DMS79 treated with DMSO at 0.1 percent for 48 hours (cell line): Measurements from ENCODE around the gene CAPN15.
"Not testable (repeated sequence)": the region's sequence is repeated elsewhere in the genome, so short reads cannot be mapped to it uniquely, and the experiment has no call there.

ENCODE experiments used
- DNase-seq: peaks from one replicate; lab custom pipeline; 2025; lab: John Stamatoyannopoulos, UW

Gene CAPN15

GRCh38 chr16:592518-593306, 65.2 kb downstream of the CAPN15 start:
- DNase-seq: peak; percentile 88

DNA sequence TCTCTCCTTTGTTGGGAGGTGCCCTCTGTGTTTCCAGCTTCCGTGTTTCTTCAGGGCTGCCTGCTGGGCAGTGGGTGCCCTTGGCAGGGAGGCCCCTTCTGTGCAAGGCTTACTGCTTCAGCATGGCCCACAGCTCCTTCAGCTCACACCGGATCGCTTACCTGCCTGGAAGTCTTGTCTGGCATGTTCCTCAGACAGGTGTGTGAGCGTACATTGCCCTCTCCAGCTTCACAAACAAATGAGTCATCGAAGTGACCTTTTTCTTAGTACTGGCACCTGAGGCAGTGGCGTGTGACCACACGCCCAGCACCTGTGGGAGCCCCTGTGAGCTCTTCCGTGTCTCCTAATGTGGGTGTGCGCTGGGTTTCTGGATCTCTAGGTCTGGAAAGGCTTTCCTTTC, 65.9 kb downstream of the CAPN15 start:
- DNase-seq: peak; percentile 86

- DNase-seq: no peak
Measured at GRCh38 chr16:593807-594206, 66.3 kb downstream of the CAPN15 start.

- no peak for DNase-seq
Measured at GRCh38 chr16:595094-595528, 67.6 kb downstream of the CAPN15 start.

DNA sequence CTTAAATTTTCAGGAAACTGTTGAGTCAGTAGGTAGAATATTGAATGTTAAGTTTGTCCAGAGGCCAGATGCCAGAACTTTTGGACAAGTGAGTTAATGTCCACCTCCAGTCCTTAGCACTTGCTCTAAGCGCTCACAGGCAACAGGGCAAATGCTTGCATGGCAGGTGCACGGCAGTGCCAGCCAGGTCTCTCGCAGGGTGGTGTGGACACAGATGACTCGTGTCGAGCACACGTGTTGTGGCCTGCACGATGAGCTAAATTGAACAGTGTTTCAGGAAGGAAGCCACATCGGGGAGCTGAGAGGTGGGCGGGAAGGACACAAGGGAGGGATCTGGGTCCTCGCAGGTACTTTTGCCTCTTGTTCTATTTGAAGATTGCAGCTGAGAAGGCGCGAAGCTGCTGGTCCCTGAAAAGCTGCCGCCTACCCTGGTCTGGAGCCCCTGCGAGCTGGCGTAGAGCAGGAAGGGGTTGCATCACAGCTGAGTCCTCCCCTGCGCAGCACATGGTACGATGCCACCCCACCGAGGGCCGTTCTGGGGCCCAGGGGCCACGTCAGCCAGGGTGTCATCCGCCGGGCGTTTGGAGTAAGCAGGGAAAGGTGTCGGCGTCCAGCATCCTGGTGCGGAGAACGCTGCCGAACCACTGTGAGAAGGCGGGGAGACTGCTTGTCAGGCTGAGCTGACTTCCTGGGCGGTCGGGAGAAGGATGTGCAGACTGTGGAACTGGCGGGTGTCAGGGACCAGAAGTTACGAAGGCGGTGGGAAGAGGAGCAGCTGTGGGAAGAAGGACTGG, 68.6 kb downstream of the CAPN15 start:
- DNase-seq: peak; percentile 49

GRCh38 chr16:596736-597060, 69.2 kb downstream of the CAPN15 start:
- no peak for DNase-seq

DNA sequence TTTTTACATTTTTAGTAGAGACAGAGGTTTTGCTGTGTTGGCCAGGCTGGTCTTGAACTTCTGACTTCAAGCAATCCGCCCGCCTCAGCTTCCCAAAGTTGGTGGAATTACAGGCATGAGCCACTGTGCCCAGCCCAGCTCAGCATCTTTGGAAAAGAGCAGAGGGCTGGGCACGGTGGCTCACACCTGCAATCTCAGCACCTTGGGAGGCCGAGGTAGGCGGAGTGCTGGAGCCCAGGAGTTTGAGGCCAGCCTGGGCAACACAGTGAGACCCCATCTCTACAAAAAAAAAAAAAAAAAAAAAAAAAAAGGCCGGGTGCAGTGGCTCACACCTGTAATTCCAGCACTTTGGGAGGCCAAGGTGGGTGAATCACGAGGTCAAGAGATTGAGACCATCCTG, 70.1 kb downstream of the CAPN15 start:
- DNase-seq: not testable (repeated sequence)

GRCh38 chr16:598823-599739, 71.6 kb downstream of the CAPN15 start:
- DNase-seq: no peak

GRCh38 chr16:600781-601180, 73.3 kb downstream of the CAPN15 start:
- DNase-seq: no peak

GRCh38 chr16:603933-604332, 76.4 kb downstream of the CAPN15 start:
- DNase-seq: no peak
